Endothelial cell of umbilical vein (primary cell): ENCODE data around the gene SKI. TPM values are rescaled to one million over a fixed set of nuclear protein-coding genes. Genes with fewer than 3 reads are reported as not detected.

Experiments used
- BruUV-seq: library from RNA; stranded (reverse); fragments of 400-500 nt; replicated peaks from 2 replicates; lab custom pipeline; 2021; lab: Mats Ljungman, UMichigan
- CTCF ChIA-PET: fragments of 300-600, 350-600 bp; sonication (Branson Sonifier 250); formaldehyde crosslinking; loops from one replicate; lab custom pipeline; 2021; ENCODE audit warnings: antibody characterized with exemption, inconsistent platforms; lab: Charles Lee
- POLR2A ChIA-PET: fragments of 300-600, 350-600 bp; sonication (Branson Sonifier 250); formaldehyde crosslinking; loops from one replicate; lab custom pipeline; 2021; ENCODE audit warnings: antibody characterized with exemption, inconsistent platforms; lab: Charles Lee
- DNase-seq: peaks from one replicate; pipeline ENCODE4 v3.0.0-alpha.2; 2011; ENCODE audit warnings: low read depth, low spot score
- FAIRE-seq: peaks from 2 replicates; lab custom pipeline; 2011; peaks lifted over from hg19 to GRCh38; lab: Jason Lieb, UNC
- H2AFZ ChIP-seq: 2 replicates; pipeline ENCODE4 v1.6.0; 2012; ENCODE audit warnings: low read depth, low read length, control low read depth, inconsistent platforms
- H3K27ac ChIP-seq: 2 replicates; pipeline ENCODE4 v1.5.1; 2011; ENCODE audit warnings: low read depth, mild to moderate bottlenecking, control low read depth, low read length, moderate library complexity; ENCODE audit not compliant: insufficient read depth
- H3K27me3 ChIP-seq, 2 experiments: 2 replicates each; pipeline versions ENCODE4 v1.6.0 to v1.6.1; 2011; ENCODE audit warnings: low read length in 2 of 2, mixed read lengths in 1 of 2; ENCODE audit not compliant: control insufficient read depth in 2 of 2, insufficient read depth in 2 of 2
- H3K36me3 ChIP-seq, 2 experiments: 2 replicates in 1 of 2; 3 replicates in 1 of 2; pipeline ENCODE4 v1.5.1; 2011; ENCODE audit warnings: low read length in 2 of 2, mild to moderate bottlenecking in 1 of 2, moderate library complexity in 1 of 2; ENCODE audit not compliant: control insufficient read depth in 2 of 2, insufficient read depth in 2 of 2; ENCODE audit errors: extremely low read depth in 1 of 2
- H3K4me1 ChIP-seq: 3 replicates; pipeline ENCODE4 v1.5.1; 2011; ENCODE audit warnings: mild to moderate bottlenecking, low read length; ENCODE audit not compliant: control insufficient read depth, insufficient read depth; ENCODE audit errors: extremely low read depth
- H3K4me2 ChIP-seq: 2 replicates; pipeline ENCODE4 v1.6.1; 2011; ENCODE audit warnings: low read length, control low read depth, mixed read lengths; ENCODE audit not compliant: insufficient read depth
- H3K4me3 ChIP-seq, 3 experiments: fragments of 200-600 bp in 1 of 3; sonication (generic), shearing (Covaris generic) in 1 of 3; replicated peaks in 1 of 3; 2 replicates each; pipeline ENCODE4 v1.5.1; 2011 to 2016; ENCODE audit warnings: control low read depth in 3 of 3, low read length in 3 of 3, mild to moderate bottlenecking in 2 of 3, inconsistent platforms in 1 of 3, low read depth in 1 of 3, moderate library complexity in 1 of 3; ENCODE audit not compliant: insufficient read depth in 1 of 3
- H3K79me2 ChIP-seq: 2 replicates; pipeline ENCODE4 v1.6.0; 2012; ENCODE audit warnings: low read length, inconsistent platforms; ENCODE audit not compliant: control insufficient read depth, insufficient read depth
- H3K9ac ChIP-seq: replicated peaks from 2 replicates; pipeline ENCODE3; 2011; ENCODE audit warnings: low read length, control low read depth; ENCODE audit not compliant: insufficient read depth; ENCODE audit errors: extremely low read depth
- H3K9me1 ChIP-seq: replicated peaks from 3 replicates; pipeline ENCODE4 v1.6.0; 2011; ENCODE audit warnings: mild to moderate bottlenecking, low read length; ENCODE audit not compliant: control insufficient read depth, insufficient read depth; ENCODE audit errors: extremely low read depth
- H3K9me3 ChIP-seq: replicated peaks from 2 replicates; pipeline ENCODE4 v1.5.1; 2012; ENCODE audit warnings: low read length, inconsistent platforms; ENCODE audit not compliant: control insufficient read depth, insufficient read depth
- H4K20me1 ChIP-seq: replicated peaks from 2 replicates; pipeline ENCODE3; 2011; ENCODE audit warnings: mild to moderate bottlenecking, low read length; ENCODE audit not compliant: control insufficient read depth, insufficient read depth; ENCODE audit errors: extremely low read depth
- CTCF ChIP-seq, 2 donors: IDR thresholded peaks; 1 replicate in 1 of 2; 2 replicates in 1 of 2; pipeline ENCODE4 v1.5.1; 2011; ENCODE audit warnings: low read length in 2 of 2, mild to moderate bottlenecking in 2 of 2, moderate library complexity in 2 of 2, control low read depth in 1 of 2, inconsistent platforms in 1 of 2, low read depth in 1 of 2; ENCODE audit not compliant: insufficient read depth in 1 of 2; ENCODE audit errors: extremely low read depth in 1 of 2
- EZH2 ChIP-seq: IDR thresholded peaks from 2 replicates; pipeline ENCODE4 v1.6.1; 2012; ENCODE audit warnings: borderline replicate concordance, low read depth, mild to moderate bottlenecking, moderate library complexity, low read length, inconsistent platforms; ENCODE audit not compliant: severe bottlenecking
- FOS ChIP-seq: IDR thresholded peaks from 2 replicates; pipeline ENCODE4 v1.6.1; 2011; ENCODE audit warnings: mild to moderate bottlenecking, low read length, moderate library complexity, borderline replicate concordance; ENCODE audit not compliant: insufficient read depth
- GATA2 ChIP-seq: IDR thresholded peaks from 2 replicates; pipeline ENCODE4 v1.7.0; 2011; ENCODE audit warnings: low read depth, mild to moderate bottlenecking, moderate library complexity, mixed read lengths, low read length; ENCODE audit not compliant: insufficient read length, insufficient read depth
- JUN ChIP-seq: IDR thresholded peaks from 2 replicates; pipeline ENCODE4 v1.6.1; 2011; ENCODE audit warnings: borderline replicate concordance, low read depth; ENCODE audit not compliant: insufficient read length, insufficient read depth
- MAX ChIP-seq: IDR thresholded peaks from 2 replicates; pipeline ENCODE4 v1.6.1; 2011; ENCODE audit not compliant: insufficient read depth, insufficient read length
- MYC ChIP-seq: IDR thresholded peaks from one replicate; pipeline ENCODE4 v1.6.1; 2011; ENCODE audit warnings: mild to moderate bottlenecking, low read depth, low read length
- POLR2A ChIP-seq: IDR thresholded peaks from 2 replicates; pipeline ENCODE4 v1.6.1; 2012; ENCODE audit warnings: low read depth, mild to moderate bottlenecking, control low read depth, low read length
- POLR2AphosphoS5 ChIP-seq: IDR thresholded peaks from 2 replicates; pipeline ENCODE4 v1.6.1; 2012; ENCODE audit warnings: low read depth, mild to moderate bottlenecking, control low read depth, low read length, moderate library complexity; ENCODE audit not compliant: insufficient read depth
- dilution Hi-C: fragments of 300-500 bp; cut with MboI; formaldehyde crosslinking; loops from one replicate; pipeline ENCODE4 v1.15.0; 2019; ENCODE audit warnings: low sequenced_read_pairs; ENCODE audit not compliant: extremely low pct_ligation_motif_present
- intact Hi-C: fragments of 100-400 bp; cut with micrococcal nuclease; formaldehyde crosslinking; loops from one replicate; pipeline ENCODE4 v1.10.0; 2022
- polyA plus RNA-seq, 4 experiments: library from polyadenylated mRNA; depleted of rRNA in 3 of 4; stranded (reverse) in 3 of 4; unstranded in 1 of 4; fragments of >200 nt; gene quantifications; 2 replicates each; pipeline versions ENCODE4 v1.2.1 to v1.2.3, GENCODE V29; 2011 to 2012; ENCODE audit warnings: missing spikeins in 1 of 4
- total RNA-seq: library from RNA; stranded (reverse); gene quantifications from 2 replicates; pipeline ENCODE4 v1.2.3, GENCODE V29; 2021

Gene SKI
- total and polyA plus RNA-seq, 2 donors (not counting 3 experiments of a cell fraction or from before 2014, with no cell fraction given), result 11.6 to 80.3 TPM

DNA sequence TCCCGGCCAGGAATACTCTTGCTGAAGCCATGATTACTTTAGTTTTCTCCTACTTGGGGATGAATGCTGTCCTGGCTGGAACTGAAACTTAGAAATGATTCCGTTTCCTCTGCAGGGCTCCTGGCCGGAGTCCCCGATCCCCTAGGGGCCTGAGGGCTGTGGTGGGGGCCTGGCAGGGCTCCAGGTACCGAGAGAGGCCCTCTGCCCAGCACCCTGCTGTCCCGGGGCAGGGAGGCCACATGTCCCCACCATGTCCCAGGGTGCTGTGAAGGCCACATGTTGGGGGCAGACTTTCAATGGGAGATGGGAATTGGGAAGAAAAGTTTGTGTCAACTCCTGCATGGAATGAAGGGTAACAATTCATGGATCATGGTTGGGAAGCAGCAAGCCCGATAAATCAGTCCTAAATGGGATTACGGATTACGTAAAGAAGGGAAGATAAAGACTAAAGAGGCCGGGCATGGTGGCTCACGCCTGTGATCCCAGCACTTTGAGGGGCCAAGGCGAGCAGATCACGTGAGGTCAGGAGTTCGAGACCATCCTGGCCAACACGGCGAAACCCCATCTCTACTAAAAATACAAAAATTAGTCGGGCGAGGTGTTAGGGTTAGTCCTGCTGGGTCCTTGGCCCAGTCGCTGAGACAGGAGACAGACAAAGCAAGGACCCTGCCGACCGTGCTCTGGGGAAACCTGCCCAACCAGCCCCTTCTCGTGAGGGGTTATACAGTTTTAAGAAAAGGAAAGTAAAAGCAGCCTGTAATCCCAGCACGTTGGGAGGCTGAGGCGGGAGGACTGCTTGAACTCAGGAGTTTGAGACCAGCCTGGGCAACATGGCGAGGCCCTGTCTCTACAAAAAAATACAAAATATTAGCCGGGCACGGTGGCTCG lies 125.7 kb downstream of the SKI start:
- no peaks in the 10 kb centered on the region for H3K27me3 ChIP-seq
- no peaks in the 10 kb centered on the region for H3K4me1 ChIP-seq
- H3K79me2 ChIP-seq, result no peaks in the 10 kb centered on the region
- no peaks in the 10 kb centered on the region for H3K9me3 ChIP-seq
- POLR2A ChIA-PET, result no interaction called here
- no TSS peak for BruUV-seq
- DNase-seq, result no peak
- dilution Hi-C loops (no loop called here), intact Hi-C loops (no loop called here)
- H2AFZ ChIP-seq, result no peak overlapping the region
- TF ChIP-seq CTCF (IDR thresholded peaks at IDR 0.05; ENCODE audit: extremely low read depth in 1 of 2, insufficient read depth in 1 of 2, low read depth in 1 of 2, low read length in 2 of 2) (no peak), GATA2 (no peak), FOS (no peak), POLR2A (no peak), MYC (no peak), POLR2AphosphoS5 (no peak), EZH2 (no peak), JUN (no peak), MAX (no peak)
- no peaks in the 10 kb centered on the region for H4K20me1 ChIP-seq
- H3K9ac ChIP-seq, result no peak overlapping the region
- no peaks in the 10 kb centered on the region for H3K36me3 ChIP-seq
- FAIRE-seq, result no peak
- no peak overlapping the region for H3K4me3 ChIP-seq
- H3K4me2 ChIP-seq, result no peak overlapping the region
- no peak overlapping the region for H3K27ac ChIP-seq
- H3K9me1 ChIP-seq, result no peaks in the 10 kb centered on the region
- CTCF ChIA-PET, result no interaction called here
